ENCODE data around the gene C2orf92.

DNA sequence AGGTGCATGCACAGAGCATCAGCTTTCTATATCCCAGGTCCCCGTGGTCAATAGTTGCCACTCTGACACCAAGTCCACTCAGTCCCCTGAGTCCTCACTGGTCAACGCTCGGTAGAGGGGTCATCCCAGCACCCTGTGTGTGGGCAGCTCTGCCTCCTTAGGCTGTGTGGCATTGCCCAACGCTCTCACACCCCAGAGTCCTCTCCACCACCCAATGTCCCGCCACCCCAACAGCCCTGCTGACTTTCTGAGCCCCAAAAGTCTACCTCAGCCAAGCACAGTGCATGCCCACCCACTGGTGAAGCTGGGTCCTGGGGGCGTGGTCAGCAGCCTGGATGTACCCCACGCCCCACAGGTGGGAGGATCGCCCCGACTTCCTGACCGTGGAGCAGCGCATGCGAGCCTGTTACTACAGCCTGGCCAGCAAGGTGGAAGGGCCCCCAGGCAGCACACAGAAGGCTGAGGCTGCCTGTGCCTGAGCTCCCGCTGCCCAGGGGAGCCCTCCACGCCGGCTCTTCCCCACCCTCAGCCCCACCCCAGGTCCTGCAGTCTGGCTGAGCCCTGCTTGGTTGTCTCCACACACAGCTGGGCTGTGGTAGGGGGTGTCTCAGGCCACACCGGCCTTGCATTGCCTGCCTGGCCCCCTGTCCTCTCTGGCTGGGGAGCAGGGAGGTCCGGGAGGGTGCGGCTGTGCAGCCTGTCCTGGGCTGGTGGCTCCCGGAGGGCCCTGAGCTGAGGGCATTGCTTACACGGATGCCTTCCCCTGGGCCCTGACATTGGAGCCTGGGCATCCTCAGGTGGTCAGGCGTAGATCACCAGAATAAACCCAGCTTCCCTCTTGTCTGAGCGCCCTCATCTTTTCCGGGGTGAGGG, 69.7 kb downstream of the C2orf92 start:
- TF ChIP-seq EZH2 (IDR thresholded peaks at IDR 0.05) = no peak
- TF ChIP-seq, protein P1, sequence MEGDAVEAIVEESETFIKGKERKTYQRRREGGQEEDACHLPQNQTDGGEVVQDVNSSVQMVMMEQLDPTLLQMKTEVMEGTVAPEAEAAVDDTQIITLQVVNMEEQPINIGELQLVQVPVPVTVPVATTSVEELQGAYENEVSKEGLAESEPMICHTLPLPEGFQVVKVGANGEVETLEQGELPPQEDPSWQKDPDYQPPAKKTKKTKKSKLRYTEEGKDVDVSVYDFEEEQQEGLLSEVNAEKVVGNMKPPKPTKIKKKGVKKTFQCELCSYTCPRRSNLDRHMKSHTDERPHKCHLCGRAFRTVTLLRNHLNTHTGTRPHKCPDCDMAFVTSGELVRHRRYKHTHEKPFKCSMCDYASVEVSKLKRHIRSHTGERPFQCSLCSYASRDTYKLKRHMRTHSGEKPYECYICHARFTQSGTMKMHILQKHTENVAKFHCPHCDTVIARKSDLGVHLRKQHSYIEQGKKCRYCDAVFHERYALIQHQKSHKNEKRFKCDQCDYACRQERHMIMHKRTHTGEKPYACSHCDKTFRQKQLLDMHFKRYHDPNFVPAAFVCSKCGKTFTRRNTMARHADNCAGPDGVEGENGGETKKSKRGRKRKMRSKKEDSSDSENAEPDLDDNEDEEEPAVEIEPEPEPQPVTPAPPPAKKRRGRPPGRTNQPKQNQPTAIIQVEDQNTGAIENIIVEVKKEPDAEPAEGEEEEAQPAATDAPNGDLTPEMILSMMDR (IDR thresholded peaks at IDR 0.05) = no peak

Measured in neural progenitor cell (in vitro differentiated cells).